Esophagus mucosa (tissue), 1 donor: ENCODE measurements around the gene GPSM3. TPM values are rescaled to one million over a fixed set of nuclear protein-coding genes. Genes with fewer than 3 reads are reported as not detected.
"Not testable (repeated sequence)": the region's sequence is repeated elsewhere in the genome, so short reads cannot be mapped to it uniquely, and the experiment has no call there.

Source experiments
- ATAC-seq: fragments of 200-7000 bp; cut with Tn5 transposase; one replicate; pipeline ENCODE4 v1.9.1; 2020
- total RNA-seq: library from RNA; stranded (reverse); gene quantifications from one replicate; pipeline ENCODE4 v1.2.4, GENCODE V29; 2023
- donor health status: DM: yes; HTN: yes; CAD: no.

GPSM3 gene
- total RNA-seq, 1 donor from 2014 or later: 2.2 TPM

- no peak for ATAC-seq
These were observed 42.2 kb downstream of the GPSM3 start for GRCh38 chr6:32149932-32150870.

GRCh38 chr6:32149092-32149755, 43.2 kb downstream of the GPSM3 start:
- ATAC-seq: no peak

GRCh38 chr6:32148289-32149091, 44.0 kb downstream of the GPSM3 start:
- peak; percentile 60 for ATAC-seq

DNA sequence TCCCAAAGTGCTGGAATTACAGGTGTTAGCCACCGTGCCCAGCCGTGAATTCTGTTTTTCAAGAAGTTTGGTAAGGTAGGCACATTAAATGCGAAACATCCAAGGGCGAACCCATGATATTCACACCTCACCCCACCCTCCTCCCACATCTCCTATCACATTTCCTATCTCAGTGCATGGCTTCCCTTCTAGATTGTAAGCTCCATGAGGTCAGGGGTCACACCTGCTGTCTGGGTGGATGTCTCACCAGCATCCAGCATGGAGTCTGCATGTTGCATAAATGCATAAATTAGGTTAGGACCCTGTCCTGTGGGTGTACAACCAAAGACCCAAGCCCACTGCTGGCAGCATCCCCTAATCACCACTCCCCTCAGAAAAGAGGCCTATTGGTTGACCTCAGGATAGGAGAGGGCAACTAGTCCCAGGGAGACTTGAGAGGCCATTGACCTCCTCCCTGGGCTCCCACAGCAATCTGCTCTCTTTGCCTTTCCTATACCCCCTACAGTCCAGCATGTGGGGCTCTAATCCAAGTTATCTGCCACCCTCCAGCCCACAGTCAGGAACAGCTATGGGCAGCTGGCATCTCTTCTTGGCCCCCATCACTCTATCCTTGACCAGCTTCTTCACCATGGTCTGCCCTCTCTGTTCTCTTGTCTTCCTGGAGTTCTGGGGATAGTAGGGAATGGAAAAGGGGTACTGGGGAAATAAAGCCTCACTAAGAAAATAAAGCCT, 44.9 kb downstream of the GPSM3 start:
- ATAC-seq: no peak

- ATAC-seq: no peak
These were observed 45.8 kb downstream of the GPSM3 start for GRCh38 chr6:32146687-32147086.

- ATAC-seq: no peak
These were observed 46.2 kb downstream of the GPSM3 start for GRCh38 chr6:32146287-32146686.

DNA sequence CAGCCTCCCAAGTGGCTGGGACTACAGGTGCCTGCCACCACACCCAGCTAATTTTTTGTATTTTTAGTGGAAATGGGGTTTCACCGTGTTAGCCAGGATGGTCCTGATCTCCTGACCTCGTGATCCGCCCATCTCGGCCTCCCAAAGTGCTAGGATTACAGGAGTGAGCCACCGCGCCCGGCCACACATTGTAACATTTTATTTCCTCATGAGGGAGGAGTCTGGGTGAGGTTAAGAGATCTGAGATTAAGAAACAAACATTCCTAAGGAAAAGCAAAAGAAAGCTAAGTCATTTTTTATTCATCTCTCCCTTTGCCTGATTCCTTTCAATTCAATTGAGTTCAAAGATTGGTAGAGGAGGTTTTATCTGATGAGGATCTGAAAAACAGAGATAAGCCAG, 48.2 kb downstream of the GPSM3 start:
- not testable (repeated sequence) for ATAC-seq

Other genes with a start within 250 kb of the GPSM3 start
- gene CFB, start 246.5 kb downstream of the GPSM3 start, total RNA-seq: 36.1 TPM
- gene NELFE, start 233.7 kb downstream of the GPSM3 start, total RNA-seq: 57.7 TPM
- gene SKIC2, start 233.5 kb downstream of the GPSM3 start, total RNA-seq: 31.3 TPM
- 10.6 TPM for gene DXO, start 220.5 kb downstream of the GPSM3 start, total RNA-seq
- gene C4A, start 210.6 kb downstream of the GPSM3 start, total RNA-seq: 2.9 TPM
- gene C4B, start 177.8 kb downstream of the GPSM3 start, total RNA-seq: 5.3 TPM
- gene CYP21A2, start 154.2 kb downstream of the GPSM3 start, total RNA-seq: 0.60 TPM
- 7.6 TPM for gene TNXB, start 83.3 kb downstream of the GPSM3 start, total RNA-seq
- 76.0 TPM for gene ATF6B, start 64.4 kb downstream of the GPSM3 start, total RNA-seq
- gene FKBPL, start 62.4 kb downstream of the GPSM3 start, total RNA-seq: 10.1 TPM
- 0.40 TPM for gene PRRT1, start 40.7 kb downstream of the GPSM3 start, total RNA-seq
- 18.1 TPM for gene PPT2, start 38.5 kb downstream of the GPSM3 start, total RNA-seq
- gene EGFL8, start 28.0 kb downstream of the GPSM3 start, total RNA-seq: 10.2 TPM
- gene AGPAT1, start 16.6 kb downstream of the GPSM3 start, total RNA-seq: 18.2 TPM
- 30.4 TPM for gene RNF5, start 14.2 kb downstream of the GPSM3 start, total RNA-seq
- 2.7 TPM for gene AGER, start 8.4 kb downstream of the GPSM3 start, total RNA-seq
- gene PBX2, start 2.4 kb downstream of the GPSM3 start, total RNA-seq: 34.7 TPM
- 2.7 TPM for gene NOTCH4, start 31.4 kb upstream of the GPSM3 start, total RNA-seq
- gene TSBP1, start 179.3 kb upstream of the GPSM3 start, total RNA-seq: not detected
- gene BTNL2, start 214.5 kb upstream of the GPSM3 start, total RNA-seq: not detected
- gene HLA-DRA, start 247.2 kb upstream of the GPSM3 start, total RNA-seq: 38.7 TPM